Measurements from ENCODE around the gene LPGAT1. TPM values are rescaled to one million over a fixed set of nuclear protein-coding genes. Genes with fewer than 3 reads are reported as not detected.
A peak's percentile ranks its signal among the peaks of the same experiment; 100 is the strongest.

The LPGAT1 gene
- total RNA-seq, 1 donor from 2014 or later: 35.3 TPM

GRCh38 chr1:211749251-211749650 lies 81.3 kb downstream of the LPGAT1 start:
- Mint-ChIP-seq H3K27me3 (ENCODE audit: insufficient read depth) (no peaks in the 10 kb centered on the region), H3K4me3 (no peak overlapping the region), H3K36me3 (ENCODE audit: low read depth) (peaks cover 18% of the 10 kb centered on the region), H3K4me1 (ENCODE audit: low read depth) (no peaks in the 10 kb centered on the region), H3K9me3 (no peaks in the 10 kb centered on the region), H3K27ac (no peak overlapping the region)
- intact Hi-C loops (cut with micrococcal nuclease): no loop called here
- DNase-seq (ENCODE audit: low spot score): no peak

- DNase-seq (ENCODE audit: low spot score): no peak
- H3K9me3 Mint-ChIP-seq: no peaks in the 10 kb centered on the region
- no peak overlapping the region for H3K4me3 Mint-ChIP-seq
- H3K27me3 Mint-ChIP-seq (ENCODE audit: insufficient read depth): no peaks in the 10 kb centered on the region
- intact Hi-C loops (cut with micrococcal nuclease): no loop called here
- H3K4me1 Mint-ChIP-seq (ENCODE audit: low read depth): no peaks in the 10 kb centered on the region
- no peak overlapping the region for H3K27ac Mint-ChIP-seq
- H3K36me3 Mint-ChIP-seq (ENCODE audit: low read depth): peaks cover 18% of the 10 kb centered on the region
These were observed 81.8 kb downstream of the LPGAT1 start for GRCh38 chr1:211748810-211749209.

GRCh38 chr1:211742889-211743529 lies 87.6 kb downstream of the LPGAT1 start:
- Mint-ChIP-seq H3K4me3 (no peak overlapping the region), H3K27ac (no peak overlapping the region), H3K4me1 (ENCODE audit: low read depth) (peaks cover 30% of the 10 kb centered on the region), H3K36me3 (ENCODE audit: low read depth) (peaks cover 6% of the 10 kb centered on the region), H3K9me3 (no peaks in the 10 kb centered on the region), H3K27me3 (ENCODE audit: insufficient read depth) (peaks cover 3% of the 10 kb centered on the region)
- DNase-seq (ENCODE audit: low spot score): no peak
- intact Hi-C loops (cut with micrococcal nuclease): no loop called here

GRCh38 chr1:211742272-211742671 lies 88.3 kb downstream of the LPGAT1 start:
- Mint-ChIP-seq H3K27me3 (ENCODE audit: insufficient read depth) (peaks cover 3% of the 10 kb centered on the region), H3K9me3 (no peaks in the 10 kb centered on the region), H3K4me3 (no peak overlapping the region), H3K27ac (no peak overlapping the region), H3K36me3 (ENCODE audit: low read depth) (peaks cover 6% of the 10 kb centered on the region), H3K4me1 (ENCODE audit: low read depth) (peaks cover 30% of the 10 kb centered on the region)
- intact Hi-C loops (cut with micrococcal nuclease): no loop called here
- DNase-seq (ENCODE audit: low spot score): no peak

GRCh38 chr1:211741788-211742187 lies 88.8 kb downstream of the LPGAT1 start:
- intact Hi-C loops (cut with micrococcal nuclease): no loop called here
- Mint-ChIP-seq H3K27ac (no peak overlapping the region), H3K4me3 (no peak overlapping the region), H3K36me3 (ENCODE audit: low read depth) (peaks cover 3% of the 10 kb centered on the region), H3K27me3 (ENCODE audit: insufficient read depth) (peaks cover 3% of the 10 kb centered on the region), H3K9me3 (no peaks in the 10 kb centered on the region), H3K4me1 (ENCODE audit: low read depth) (peaks cover 30% of the 10 kb centered on the region)
- DNase-seq (ENCODE audit: low spot score): no peak

- Mint-ChIP-seq H3K27ac (no peak overlapping the region), H3K4me3 (no peak overlapping the region), H3K4me1 (ENCODE audit: low read depth) (peaks cover 30% of the 10 kb centered on the region), H3K27me3 (ENCODE audit: insufficient read depth) (peaks cover 3% of the 10 kb centered on the region), H3K9me3 (no peaks in the 10 kb centered on the region), H3K36me3 (ENCODE audit: low read depth) (peaks cover 3% of the 10 kb centered on the region)
- intact Hi-C loops (cut with micrococcal nuclease): no loop called here
- DNase-seq (ENCODE audit: low spot score): no peak
These were observed 89.4 kb downstream of the LPGAT1 start for GRCh38 chr1:211741116-211741515.

GRCh38 chr1:211739671-211740411 lies 90.7 kb downstream of the LPGAT1 start:
- DNase-seq (ENCODE audit: low spot score): no peak
- H3K4me1 Mint-ChIP-seq (ENCODE audit: low read depth): peaks cover 30% of the 10 kb centered on the region
- no peak overlapping the region for H3K27ac Mint-ChIP-seq
- no peaks in the 10 kb centered on the region for H3K9me3 Mint-ChIP-seq
- intact Hi-C loops (cut with micrococcal nuclease): loop anchor here (5.0 kb wide), 1 partner anchor 92 kb away; the partner anchor contains the start of gene LPGAT1
- no peak overlapping the region for H3K4me3 Mint-ChIP-seq
- peaks cover 3% of the 10 kb centered on the region for H3K27me3 Mint-ChIP-seq (ENCODE audit: insufficient read depth)
- H3K36me3 Mint-ChIP-seq (ENCODE audit: low read depth): no peaks in the 10 kb centered on the region

GRCh38 chr1:211738691-211739301 lies 91.8 kb downstream of the LPGAT1 start:
- no peak for DNase-seq (ENCODE audit: low spot score)
- Mint-ChIP-seq H3K4me1 (ENCODE audit: low read depth) (peaks cover 30% of the 10 kb centered on the region), H3K9me3 (no peaks in the 10 kb centered on the region), H3K27ac (peak overlapping the region; percentile 37), H3K27me3 (ENCODE audit: insufficient read depth) (peaks cover 3% of the 10 kb centered on the region), H3K36me3 (ENCODE audit: low read depth) (no peaks in the 10 kb centered on the region), H3K4me3 (no peak overlapping the region)
- intact Hi-C loops (cut with micrococcal nuclease): loop anchor here (5.0 kb wide), 1 partner anchor 94 kb away; the partner anchor contains the start of gene LPGAT1

- Mint-ChIP-seq H3K27me3 (ENCODE audit: insufficient read depth) (peaks cover 3% of the 10 kb centered on the region), H3K36me3 (ENCODE audit: low read depth) (no peaks in the 10 kb centered on the region), H3K4me3 (no peak overlapping the region), H3K27ac (no peak overlapping the region), H3K4me1 (ENCODE audit: low read depth) (peaks cover 27% of the 10 kb centered on the region), H3K9me3 (no peaks in the 10 kb centered on the region)
- no peak for DNase-seq (ENCODE audit: low spot score)
- intact Hi-C loops (cut with micrococcal nuclease): loop anchor here (5.0 kb wide), 1 partner anchor 94 kb away; the partner anchor contains the start of gene LPGAT1
These were observed 92.4 kb downstream of the LPGAT1 start for GRCh38 chr1:211738096-211738690.

- no peak overlapping the region for H3K4me3 Mint-ChIP-seq
- intact Hi-C loops (cut with micrococcal nuclease): loop anchor here (5.0 kb wide), 1 partner anchor 95 kb away; the partner anchor contains the start of gene LPGAT1
- no peaks in the 10 kb centered on the region for H3K9me3 Mint-ChIP-seq
- no peaks in the 10 kb centered on the region for H3K36me3 Mint-ChIP-seq (ENCODE audit: low read depth)
- peaks cover 3% of the 10 kb centered on the region for H3K27me3 Mint-ChIP-seq (ENCODE audit: insufficient read depth)
- H3K27ac Mint-ChIP-seq: no peak overlapping the region
- H3K4me1 Mint-ChIP-seq (ENCODE audit: low read depth): peaks cover 25% of the 10 kb centered on the region
- no peak for DNase-seq (ENCODE audit: low spot score)
These were observed 93.2 kb downstream of the LPGAT1 start for GRCh38 chr1:211737115-211738035.

- peaks cover 4% of the 10 kb centered on the region for H3K27me3 Mint-ChIP-seq (ENCODE audit: insufficient read depth)
- no peaks in the 10 kb centered on the region for H3K9me3 Mint-ChIP-seq
- peaks cover 25% of the 10 kb centered on the region for H3K4me1 Mint-ChIP-seq (ENCODE audit: low read depth)
- no peaks in the 10 kb centered on the region for H3K36me3 Mint-ChIP-seq (ENCODE audit: low read depth)
- no peak overlapping the region for H3K4me3 Mint-ChIP-seq
- intact Hi-C loops (cut with micrococcal nuclease): loop anchor here (5.0 kb wide), 1 partner anchor 96 kb away; the partner anchor contains the start of gene LPGAT1
- H3K27ac Mint-ChIP-seq: no peak overlapping the region
- no peak for DNase-seq (ENCODE audit: low spot score)
These were observed 94.1 kb downstream of the LPGAT1 start for GRCh38 chr1:211736351-211736915.

Measured in activated T-helper 1 cell treated with anti-CD3 and anti-CD28 coated beads, Interleukin-12 subunit alpha, Interleukin-12 subunit beta, Interleukin-2, Interleukin-4 antibody, amounts not matched to agents 30 ng/mL and 10 ng/mL and 1 ng/mL, durations not matched to agents 14 hours and 24 hours and 36 hours (primary cell).